ENCODE results near the gene RNF19B. TPM values are rescaled to one million over a fixed set of nuclear protein-coding genes. Genes with fewer than 3 reads are reported as not detected.

Gene RNF19B
- total and polyA plus RNA-seq, 2 of the 8 experiments (the other 6 are each of a cell fraction or from before 2014, with no cell fraction given), result 9.2 to 11.2 TPM

- TF ChIP-seq FOSL1 (IDR thresholded peaks at IDR 0.05; ENCODE audit: insufficient read depth, low read depth, low read length) (no peak), CTCF (IDR thresholded peaks at IDR 0.05; ENCODE audit: control extremely low read depth in 1 of 3, insufficient read depth in 1 of 3, low read depth in 1 of 3, low read length in 3 of 3) (no peak), TEAD4 (IDR thresholded peaks at IDR 0.05; ENCODE audit: low read depth, low read length) (no peak), POLR2A (IDR thresholded peaks at IDR 0.05; ENCODE audit: control extremely low read depth in 1 of 2, low read depth in 2 of 2, low read length in 2 of 2) (no peak), SP1 (IDR thresholded peaks at IDR 0.05; ENCODE audit: low read depth, low read length) (no peak)
Observed at GRCh38 chr1:32891241-32891570, 73.4 kb downstream of the RNF19B start (continued).
